K562 (cell line): ENCODE measurements around the gene NAT8L. TPM values are rescaled to one million over a fixed set of nuclear protein-coding genes. Genes with fewer than 3 reads are reported as not detected.

Source experiments
- ATAC-seq: fragments of 200-7000 bp; cut with Tn5 transposase; 3 replicates; pipeline ENCODE4 v1.9.1; 2020; ENCODE audit warnings: moderate library complexity
- BruUV-seq: library from RNA; stranded (reverse); fragments of 400-500 nt; replicated peaks from 2 replicates; lab custom pipeline; 2021; lab: Mats Ljungman, UMichigan
- CTCF ChIA-PET: fragments of 300-600 bp; formaldehyde crosslinking; extraction: SDS; loops from one replicate; lab custom pipeline; 2021; ENCODE audit warnings: low intra/inter-chr PET ratio; lab: Yijun Ruan, JAX
- POLR2A ChIA-PET: fragments of 300-600, 350-650 bp; sonication (Branson Sonifier 250); formaldehyde crosslinking; extraction: SDS; loops from one replicate; lab custom pipeline; 2021; ENCODE audit warnings: antibody characterized with exemption, inconsistent platforms; lab: Yijun Ruan, JAX
- DNase-seq, 4 experiments: peaks; one replicate each; pipeline versions ENCODE4 v3.0.0 to v3.0.0-alpha.2; 2011 to 2018; ENCODE audit warnings: low spot score in 3 of 4, mixed read lengths in 3 of 4; ENCODE audit errors: extremely low read depth in 1 of 4
- FAIRE-seq: peaks from 2 replicates; lab custom pipeline; 2011; peaks lifted over from hg19 to GRCh38; lab: Jason Lieb, UNC
- H2AFZ ChIP-seq: 2 replicates; pipeline ENCODE4 v1.6.0; 2011; ENCODE audit warnings: low read depth, low read length, control low read depth, inconsistent platforms
- H3K27ac ChIP-seq: fragments of 200-600 bp; 3 replicates; pipeline ENCODE4 v1.8.0; 2011; ENCODE audit warnings: low read depth, mild to moderate bottlenecking, control low read depth, inconsistent platforms, low read length, moderate library complexity, mixed read lengths; ENCODE audit errors: extremely low read depth
- H3K27me3 ChIP-seq, 2 experiments: fragments of 300-600 bp in 1 of 2; 2 replicates in 1 of 2; 3 replicates in 1 of 2; pipeline versions ENCODE4 v1.6.0 to v1.8.0; 2011; ENCODE audit warnings: inconsistent platforms in 2 of 2, low read length in 2 of 2, mild to moderate bottlenecking in 1 of 2, mixed read lengths in 1 of 2, moderate library complexity in 1 of 2; ENCODE audit not compliant: control insufficient read depth in 2 of 2, insufficient read depth in 2 of 2
- H3K36me3 ChIP-seq: fragments of 300-600 bp; 3 replicates; pipeline ENCODE4 v1.8.0; 2011; ENCODE audit warnings: mild to moderate bottlenecking, low read length, inconsistent platforms; ENCODE audit not compliant: control insufficient read depth, insufficient read depth
- H3K4me1 ChIP-seq, 2 experiments: fragments of 200-600 bp in 1 of 2; replicated peaks in 1 of 2; 2 replicates in 1 of 2; 3 replicates in 1 of 2; pipeline versions ENCODE4 v1.5.1 to v1.8.0; 2011; ENCODE audit warnings: inconsistent platforms in 2 of 2, low read length in 2 of 2, mild to moderate bottlenecking in 1 of 2, mixed read lengths in 1 of 2, moderate library complexity in 1 of 2; ENCODE audit not compliant: control insufficient read depth in 2 of 2, insufficient read depth in 2 of 2
- H3K4me2 ChIP-seq: 2 replicates; pipeline ENCODE4 v1.6.1; 2011; ENCODE audit warnings: low read length, control low read depth, inconsistent platforms, mixed read lengths; ENCODE audit not compliant: insufficient read depth
- H3K4me3 ChIP-seq: fragments of 200-600 bp; sonication (generic), shearing (Covaris generic); 2 replicates; pipeline ENCODE4 v1.5.1; 2016; ENCODE audit warnings: control low read depth, inconsistent platforms
- H3K79me2 ChIP-seq: fragments of 200-600 bp; 3 replicates; pipeline ENCODE4 v1.8.0; 2011; ENCODE audit warnings: low read length, inconsistent platforms; ENCODE audit not compliant: control insufficient read depth, insufficient read depth
- H3K9ac ChIP-seq, 2 experiments: 2 replicates each; pipeline versions ENCODE4 v1.6.0 to v1.6.1; 2011; ENCODE audit warnings: low read depth in 2 of 2, low read length in 2 of 2, control low read depth in 1 of 2, inconsistent platforms in 1 of 2, mild to moderate bottlenecking in 1 of 2, mixed read lengths in 1 of 2; ENCODE audit not compliant: insufficient read depth in 1 of 2
- H3K9me1 ChIP-seq: one replicate; pipeline ENCODE4 v1.6.0; 2011; ENCODE audit warnings: inconsistent platforms, mild to moderate bottlenecking, low read length, moderate library complexity; ENCODE audit not compliant: control insufficient read depth, insufficient read depth
- H3K9me3 ChIP-seq: replicated peaks from 2 replicates; pipeline ENCODE4 v1.5.1; 2011; ENCODE audit warnings: low read depth, low read length, inconsistent platforms; ENCODE audit not compliant: control insufficient read depth, insufficient read depth
- H4K20me1 ChIP-seq: replicated peaks from 2 replicates; pipeline ENCODE4 v1.6.1; 2011; ENCODE audit warnings: low read length, inconsistent platforms, mixed read lengths; ENCODE audit not compliant: control insufficient read depth, insufficient read depth
- FOS ChIP-seq: IDR thresholded peaks from 3 replicates; pipeline ENCODE4 v1.6.1; 2011; ENCODE audit not compliant: insufficient read length; ENCODE audit errors: extremely low read depth
- FOXM1 ChIP-seq, 2 experiments: fragments of 450-650 bp in 1 of 2; sonication (generic) in 1 of 2; formaldehyde crosslinking in 1 of 2; IDR thresholded peaks; 2 replicates each; pipeline versions ENCODE4 v1.6.1 to v1.9.0; 2017 to 2022; ENCODE audit warnings: low read depth in 2 of 2, mild to moderate bottlenecking in 2 of 2, missing genetic modification reagents in 1 of 2, moderate library complexity in 1 of 2
- MTF1 ChIP-seq: fragments of 250-450 bp; sonication (Bioruptor Pico); IDR thresholded peaks from 2 replicates; pipeline ENCODE4 v1.9.0; 2021; ENCODE audit warnings: moderate library complexity, mild to moderate bottlenecking, inconsistent platforms, borderline replicate concordance
- NCOA2 ChIP-seq, 2 experiments: fragments of 450-650 bp; IDR thresholded peaks; 2 replicates each; pipeline ENCODE4 v1.6.1; 2018; ENCODE audit warnings: mild to moderate bottlenecking in 2 of 2, moderate library complexity in 1 of 2; ENCODE audit not compliant: partially characterized antibody in 2 of 2
- NELFE ChIP-seq: IDR thresholded peaks from 2 replicates; pipeline ENCODE4 v1.6.1; 2011; ENCODE audit warnings: mild to moderate bottlenecking; ENCODE audit not compliant: insufficient read depth, insufficient read length
- RBM17 ChIP-seq: fragments of 200-400 bp; formaldehyde crosslinking; IDR thresholded peaks from 2 replicates; pipeline ENCODE4 v1.6.1; 2017; ENCODE audit warnings: low read depth, mild to moderate bottlenecking, low read length, borderline replicate concordance
- RBM22 ChIP-seq: fragments of 200-400 bp; formaldehyde crosslinking; IDR thresholded peaks from 2 replicates; pipeline ENCODE4 v1.6.1; 2018; ENCODE audit warnings: low read length, low read depth; ENCODE audit not compliant: poor library complexity, severe bottlenecking
- SIN3B ChIP-seq: fragments of 450-650 bp; IDR thresholded peaks from 2 replicates; pipeline ENCODE4 v1.6.1; 2017; ENCODE audit warnings: low read depth, mild to moderate bottlenecking, moderate library complexity
- SIX5 ChIP-seq, 2 experiments: IDR thresholded peaks; 2 replicates each; pipeline ENCODE4 v1.6.1; 2011; ENCODE audit warnings: low read length in 2 of 2, borderline replicate concordance in 1 of 2, low read depth in 1 of 2, mild to moderate bottlenecking in 1 of 2, moderate library complexity in 1 of 2; ENCODE audit not compliant: insufficient read depth in 1 of 2
- TEAD4 ChIP-seq, 2 experiments: sonication (generic) in 1 of 2; formaldehyde crosslinking in 1 of 2; IDR thresholded peaks; 2 replicates each; pipeline versions ENCODE4 v1.6.1 to v1.8.0; 2012 to 2022; ENCODE audit warnings: borderline replicate concordance in 1 of 2, inconsistent platforms in 1 of 2, low read length in 1 of 2, mild to moderate bottlenecking in 1 of 2, missing genetic modification reagents in 1 of 2
- TSC22D4 ChIP-seq: fragments of 450-650 bp; IDR thresholded peaks from 2 replicates; pipeline ENCODE4 v1.6.1; 2016; ENCODE audit warnings: missing genetic modification characterization, missing biosample characterization, control low read depth
- ZNF146 ChIP-seq: IDR thresholded peaks from one replicate; pipeline ENCODE4 v1.6.1; 2018; ENCODE audit warnings: missing compliant biosample characterization; ENCODE audit not compliant: unreplicated experiment
- ZNF232 ChIP-seq: sonication (generic); formaldehyde crosslinking; IDR thresholded peaks from 2 replicates; pipeline ENCODE4 v1.8.0; 2022; ENCODE audit warnings: mild to moderate bottlenecking, missing genetic modification reagents
- ZNF584 ChIP-seq: fragments of 200-800 bp; sonication (Bioruptor generic); IDR thresholded peaks from 2 replicates; pipeline ENCODE4 v1.6.1; 2016; ENCODE audit warnings: low read depth, mild to moderate bottlenecking, missing genetic modification characterization, missing compliant biosample characterization
- ZNF764 ChIP-seq: fragments of 250-450 bp; sonication (Bioruptor Pico); IDR thresholded peaks from 2 replicates; pipeline ENCODE4 v1.4.0; 2020; ENCODE audit warnings: low read depth, mild to moderate bottlenecking, moderate library complexity
- ZNF766 ChIP-seq: fragments of 200-800 bp; sonication (Bioruptor generic); conservative IDR thresholded peaks from 2 replicates; pipeline ENCODE4 v1.6.1; 2016; ENCODE audit warnings: missing genetic modification characterization, missing compliant biosample characterization
- ZNF77 ChIP-seq: fragments of 250-450 bp; sonication (Bioruptor Pico); IDR thresholded peaks from 2 replicates; pipeline ENCODE4 v1.5.0; 2020
- WGBS: fragments of 100-300 bp; shearing (Covaris generic); methylation state at CpG from one replicate; pipeline ENCODE4 v1.1.6; 2016; ENCODE audit warnings: low coverage, mixed read lengths; ENCODE audit not compliant: insufficient coverage; ENCODE audit errors: missing lambda C conversion rate; 5-methylcytosine and 5-hydroxymethylcytosine counted together
- in situ Hi-C: fragments of 300-500 bp; cut with MboI; formaldehyde crosslinking; loops from 4 replicates; pipeline ENCODE4 v1.15.0; 2018; ENCODE audit warnings: inconsistent platforms, mixed read lengths
- intact Hi-C: fragments of 100-400 bp; cut with micrococcal nuclease; formaldehyde crosslinking; loops from 2 replicates; pipeline ENCODE4 v1.14.2; 2022
- polyA plus RNA-seq, 8 experiments: library from polyadenylated mRNA; depleted of rRNA in 4 of 8; stranded (reverse) in 5 of 8; unstranded in 3 of 8; fragments of >200 nt; fragmentation: Nextera tagmentation in 2 of 8; fragmentation: Illumina TruSeq in 1 of 8; extraction: Ambion mirVana in 2 of 8; extraction: Trizol in 1 of 8; gene quantifications; 2 replicates each; pipeline versions ENCODE4 v1.2.1 to v1.2.3, GENCODE V29; 2011 to 2014; ENCODE audit warnings: inconsistent platforms in 1 of 8, missing spikeins in 1 of 8
- total RNA-seq, 7 experiments: library from RNA; depleted of rRNA in 6 of 7; stranded (reverse); fragments of >200 nt in 6 of 7; fragmentation: Illumina TruSeq in 2 of 7; extraction: Trizol in 2 of 7; gene quantifications; 2 replicates each; pipeline versions ENCODE4 v1.2.1 to v1.2.3, GENCODE V29; 2011 to 2021; ENCODE audit warnings: low replicate concordance in 1 of 7
- TF ChIP-seq, protein P1 (sequence below): fragments of 250-450 bp; sonication (Bioruptor Pico); IDR thresholded peaks from 2 replicates; pipeline ENCODE4 v1.9.0; 2021; ENCODE audit warnings: mild to moderate bottlenecking, inconsistent platforms

NAT8L gene
- total and polyA plus RNA-seq, 9 of the 15 experiments (the other 6 are each of a cell fraction or from before 2014, with no cell fraction given), result 0.06 to 11.0 (median 1.5) TPM

DNA sequence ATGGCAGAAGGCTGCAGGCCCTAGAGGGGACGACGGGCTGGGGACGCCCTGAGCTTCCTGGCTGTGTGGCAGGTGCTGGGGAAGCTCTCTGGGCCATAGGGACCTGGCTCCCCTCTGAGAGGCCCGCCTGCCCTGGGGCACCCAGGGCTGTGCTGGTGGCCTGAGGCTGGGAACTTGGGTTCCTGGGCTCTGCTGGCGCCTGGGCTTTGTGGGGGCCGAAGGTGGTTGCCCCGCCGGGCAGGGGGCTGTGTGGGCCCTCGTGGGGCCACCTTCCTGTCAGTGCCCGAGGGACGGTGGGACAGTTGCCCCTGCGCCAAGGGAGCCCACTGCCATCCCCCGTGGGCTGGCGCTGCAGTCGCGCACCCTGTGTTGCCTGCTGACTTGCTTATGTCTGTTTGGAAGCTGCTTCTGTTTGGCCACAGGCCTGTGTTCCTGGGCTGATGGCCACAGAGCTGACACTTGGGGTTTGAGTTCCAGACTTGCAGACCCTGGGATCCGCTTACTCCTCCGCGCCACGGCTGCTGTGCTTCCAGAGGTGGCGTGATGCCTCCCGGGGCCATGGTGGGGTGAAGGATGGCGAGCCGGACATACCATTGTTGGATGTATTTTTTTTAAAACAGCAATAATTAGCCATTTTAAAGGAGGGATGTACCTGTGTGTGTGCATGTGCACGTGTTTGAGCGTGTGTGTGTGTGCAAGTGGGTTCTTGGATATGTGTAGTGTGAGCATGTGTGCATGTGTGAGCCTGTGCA is 8.5 kb downstream of the NAT8L start:
- no peak for TF ChIP-seq ZNF232 (CRISPR knock-in tag)
- no peak for TF ChIP-seq ZNF77 (CRISPR knock-in tag)
- no peak for TF ChIP-seq SIN3B
- TF ChIP-seq SIX5 (IDR thresholded peaks at IDR 0.05; ENCODE audit: borderline replicate concordance in 1 of 2, insufficient read depth in 1 of 2, low read depth in 1 of 2, low read length in 2 of 2), result no peak
- no peak for TF ChIP-seq NELFE
- no peak for TF ChIP-seq FOS
- no peak for TF ChIP-seq MTF1 (CRISPR knock-in tag)
- no peak for TF ChIP-seq TEAD4 (IDR thresholded peaks at IDR 0.05; ENCODE audit: low read length)
- no peak for TF ChIP-seq TEAD4 (CRISPR knock-in tag; IDR thresholded peaks at IDR 0.05; ENCODE audit: borderline replicate concordance)
- TF ChIP-seq RBM22, result no peak
- TF ChIP-seq RBM17, result no peak
- TF ChIP-seq NCOA2 (IDR thresholded peaks at IDR 0.05; ENCODE audit: partially characterized antibody in 2 of 2), result no peak
- TF ChIP-seq ZNF766 (CRISPR knock-in tag), result no peak
- TF ChIP-seq ZNF146 (CRISPR knock-in tag), result no peak
- TF ChIP-seq, protein P1, sequence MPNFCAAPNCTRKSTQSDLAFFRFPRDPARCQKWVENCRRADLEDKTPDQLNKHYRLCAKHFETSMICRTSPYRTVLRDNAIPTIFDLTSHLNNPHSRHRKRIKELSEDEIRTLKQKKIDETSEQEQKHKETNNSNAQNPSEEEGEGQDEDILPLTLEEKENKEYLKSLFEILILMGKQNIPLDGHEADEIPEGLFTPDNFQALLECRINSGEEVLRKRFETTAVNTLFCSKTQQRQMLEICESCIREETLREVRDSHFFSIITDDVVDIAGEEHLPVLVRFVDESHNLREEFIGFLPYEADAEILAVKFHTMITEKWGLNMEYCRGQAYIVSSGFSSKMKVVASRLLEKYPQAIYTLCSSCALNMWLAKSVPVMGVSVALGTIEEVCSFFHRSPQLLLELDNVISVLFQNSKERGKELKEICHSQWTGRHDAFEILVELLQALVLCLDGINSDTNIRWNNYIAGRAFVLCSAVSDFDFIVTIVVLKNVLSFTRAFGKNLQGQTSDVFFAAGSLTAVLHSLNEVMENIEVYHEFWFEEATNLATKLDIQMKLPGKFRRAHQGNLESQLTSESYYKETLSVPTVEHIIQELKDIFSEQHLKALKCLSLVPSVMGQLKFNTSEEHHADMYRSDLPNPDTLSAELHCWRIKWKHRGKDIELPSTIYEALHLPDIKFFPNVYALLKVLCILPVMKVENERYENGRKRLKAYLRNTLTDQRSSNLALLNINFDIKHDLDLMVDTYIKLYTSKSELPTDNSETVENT (CRISPR knock-in tag), result no peak
- TF ChIP-seq FOXM1 (IDR thresholded peaks at IDR 0.05; ENCODE audit: low read depth), result no peak
- TF ChIP-seq FOXM1 (CRISPR knock-in tag; IDR thresholded peaks at IDR 0.05; ENCODE audit: low read depth), result no peak
- TF ChIP-seq TSC22D4 (tag), result no peak
- no peak for TF ChIP-seq ZNF584
- no peak for TF ChIP-seq ZNF764 (CRISPR knock-in tag)
- ChIA-PET CTCF (no interaction called here), POLR2A (interaction anchor here (1.0 kb wide), 1 partner anchor 14 kb away, joined by 4 read pairs; no protein-coding TSS in a partner anchor)
- BruUV-seq, result no TSS peak
- FAIRE-seq (no peak), ATAC-seq (no peak), DNase-seq (no peak)
- no peak overlapping the region for H2AFZ ChIP-seq
- in situ Hi-C loops, result no loop called here
- 49% methylated on average over 23 of the region's 26 CpGs for WGBS
- no peaks in the 10 kb centered on the region; a peak in 1 of 5 replicates for H3K27me3 ChIP-seq
- H3K9ac ChIP-seq, result peak overlapping the region in 1 of 2 experiments; percentile 52; a peak in 1 of 4 replicates
- H3K79me2 ChIP-seq, result no peaks in the 10 kb centered on the region
- no peaks in the 10 kb centered on the region for H3K9me1 ChIP-seq
- no peak overlapping the region; the same call in 2 of the 3 replicates for H3K27ac ChIP-seq
- no peaks in the 10 kb centered on the region for H4K20me1 ChIP-seq
- peaks cover 5 to 82% of the 10 kb centered on the region in 2 experiments; a peak in 3 of 5 replicates for H3K4me1 ChIP-seq
- peaks cover 3% of the 10 kb centered on the region; the same call in 1 of the 3 replicates for H3K36me3 ChIP-seq
- no peaks in the 10 kb centered on the region for H3K9me3 ChIP-seq
- H3K4me2 ChIP-seq, result no peak overlapping the region
- no peak overlapping the region for H3K4me3 ChIP-seq
- intact Hi-C loops, result no loop called here
